Measurements from ENCODE around the gene APP.

GRCh38 chr21:26179501-26179900 lies 8.9 kb upstream of the APP start:
- no peak for TF ChIP-seq RAD21 (IDR thresholded peaks at IDR 0.05; ENCODE audit: low read depth)
- TF ChIP-seq MAX (IDR thresholded peaks at IDR 0.05), result no peak
- no peak for TF ChIP-seq TCF12 (IDR thresholded peaks at IDR 0.05; ENCODE audit: low read depth)
- TF ChIP-seq EGR1 (IDR thresholded peaks at IDR 0.05), result no peak
- no peak for TF ChIP-seq EP300 (IDR thresholded peaks at IDR 0.05; ENCODE audit: borderline replicate concordance)
- TF ChIP-seq YY1 (IDR thresholded peaks at IDR 0.05; ENCODE audit: low read depth), result no peak
- TF ChIP-seq TAF1 (IDR thresholded peaks at IDR 0.05; ENCODE audit: low read depth), result no peak
- TF ChIP-seq REST (IDR thresholded peaks at IDR 0.05; ENCODE audit: low read depth), result no peak

Data from Ishikawa (cell line).